GM18858 (cell line): ENCODE data around the gene CCSER1.
"Not testable (repeated sequence)": the region's sequence is repeated elsewhere in the genome, so short reads cannot be mapped to it uniquely, and the experiment has no call there.

Experiments
- ATAC-seq: cut with Tn5 transposase; IDR thresholded peaks from one replicate; pipeline ENCODE4 v1.9.1; 2021; ENCODE audit not compliant: unreplicated experiment

Gene CCSER1

DNA sequence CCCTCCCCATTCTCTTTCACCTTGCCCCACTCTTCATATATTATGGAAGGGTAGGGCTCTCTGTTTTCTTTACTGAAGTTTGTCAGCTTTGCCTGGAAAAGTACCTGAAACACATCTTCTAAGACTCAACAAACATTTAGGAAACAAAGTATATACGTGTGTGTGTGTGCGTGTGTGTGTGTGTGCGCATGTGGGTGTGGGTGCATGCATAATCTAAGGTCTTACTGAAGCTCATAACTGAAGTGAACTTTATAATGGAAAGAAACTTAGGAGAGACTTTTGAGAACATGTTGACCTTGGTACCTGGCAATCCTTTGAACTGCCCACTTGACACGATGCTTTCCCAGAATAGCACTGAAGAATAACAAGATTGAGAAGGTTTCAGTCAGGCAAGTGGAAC, 1190.2 kb downstream of the CCSER1 start:
- ATAC-seq = no peak

DNA sequence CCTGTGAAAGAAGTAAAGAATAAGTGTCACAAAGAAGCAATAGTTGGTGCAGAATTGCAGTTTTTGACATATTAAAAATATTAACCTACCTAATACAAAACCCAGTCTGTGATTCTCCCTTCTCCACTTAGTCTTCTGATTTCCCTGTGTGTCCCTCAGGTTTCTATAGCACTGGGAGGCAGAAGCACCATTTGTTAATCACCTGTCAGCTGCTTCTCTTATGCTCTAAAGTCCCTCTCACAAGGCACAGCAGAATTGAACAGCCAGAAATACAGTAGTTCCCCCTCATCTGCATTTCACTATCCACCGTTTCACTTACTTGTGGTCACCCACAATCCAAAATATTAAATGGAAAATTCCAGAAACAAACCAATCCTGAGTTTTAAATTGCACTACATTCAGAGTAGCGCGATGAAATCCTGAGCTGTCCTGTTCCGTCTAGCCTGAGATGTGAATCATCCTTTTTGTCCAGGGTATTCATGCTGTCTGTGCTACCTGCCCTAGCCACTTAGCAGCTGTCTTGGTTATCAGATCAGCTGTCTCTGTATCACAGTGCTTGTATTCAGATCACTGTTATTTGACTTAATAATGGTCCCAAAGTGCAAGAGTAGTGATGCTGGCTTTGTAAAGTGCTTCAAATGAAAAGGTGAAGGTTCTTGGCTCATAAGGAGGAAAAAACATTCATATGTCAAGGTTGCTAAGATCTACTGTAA, 1192.5 kb downstream of the CCSER1 start:
- ATAC-seq = no peak

DNA sequence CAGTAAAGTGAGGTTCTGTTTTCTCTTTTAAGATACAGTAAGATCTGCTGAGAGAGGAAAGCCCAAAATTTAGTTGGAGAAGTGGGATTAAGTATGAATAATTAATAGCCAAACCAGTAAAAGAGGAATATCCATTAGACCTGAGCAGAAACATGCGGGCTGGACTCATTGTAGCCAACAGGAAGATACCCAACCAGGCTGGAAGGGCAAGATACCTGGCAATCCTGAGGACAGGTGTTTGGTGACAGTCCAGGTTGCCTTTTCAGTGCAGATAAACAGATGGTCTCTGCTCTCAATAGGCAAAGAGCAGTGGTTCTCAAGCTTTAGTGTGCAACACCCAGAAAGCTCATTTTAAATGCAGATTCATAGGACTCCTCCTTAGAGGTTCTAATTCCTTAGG, 1195.8 kb downstream of the CCSER1 start:
- no peak for ATAC-seq

DNA sequence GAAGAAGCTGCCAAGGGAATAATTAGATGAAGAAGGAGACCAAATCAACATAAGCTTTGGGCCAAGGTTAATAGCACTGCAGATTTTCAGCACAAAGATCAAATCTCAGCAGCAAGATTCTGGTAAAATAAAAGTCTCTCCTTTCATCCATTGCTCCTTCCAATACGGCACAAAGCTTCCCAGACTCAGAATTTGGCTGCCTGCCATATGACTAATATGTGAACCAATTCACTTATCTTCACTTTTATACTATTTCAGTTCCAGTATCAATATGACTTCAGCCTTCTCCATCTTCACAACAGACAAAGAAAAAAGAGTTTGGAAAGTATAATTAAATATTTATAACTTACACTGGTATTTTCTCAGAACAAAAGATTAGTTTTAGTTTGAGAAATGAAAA, 1198.3 kb downstream of the CCSER1 start:
- ATAC-seq = no peak

DNA sequence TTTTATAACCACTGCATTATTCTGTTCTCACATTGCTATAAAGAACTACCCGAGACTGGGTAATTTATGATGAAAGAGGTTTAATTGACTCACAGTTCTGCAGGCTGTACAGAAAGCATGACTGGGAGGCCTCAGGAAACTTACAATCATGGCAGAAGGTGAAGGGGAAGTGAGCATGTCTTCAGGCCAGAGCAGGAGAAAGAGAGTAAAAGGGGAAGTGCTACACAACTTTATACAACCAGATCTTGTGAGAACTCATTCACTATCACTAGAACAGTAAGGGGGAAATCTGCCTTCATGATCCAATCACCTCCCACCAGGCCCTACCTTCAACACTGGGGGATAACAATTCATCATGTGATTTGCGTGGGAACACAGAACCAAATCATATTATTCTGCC, 1199.0 kb downstream of the CCSER1 start:
- not testable (repeated sequence) for ATAC-seq

DNA sequence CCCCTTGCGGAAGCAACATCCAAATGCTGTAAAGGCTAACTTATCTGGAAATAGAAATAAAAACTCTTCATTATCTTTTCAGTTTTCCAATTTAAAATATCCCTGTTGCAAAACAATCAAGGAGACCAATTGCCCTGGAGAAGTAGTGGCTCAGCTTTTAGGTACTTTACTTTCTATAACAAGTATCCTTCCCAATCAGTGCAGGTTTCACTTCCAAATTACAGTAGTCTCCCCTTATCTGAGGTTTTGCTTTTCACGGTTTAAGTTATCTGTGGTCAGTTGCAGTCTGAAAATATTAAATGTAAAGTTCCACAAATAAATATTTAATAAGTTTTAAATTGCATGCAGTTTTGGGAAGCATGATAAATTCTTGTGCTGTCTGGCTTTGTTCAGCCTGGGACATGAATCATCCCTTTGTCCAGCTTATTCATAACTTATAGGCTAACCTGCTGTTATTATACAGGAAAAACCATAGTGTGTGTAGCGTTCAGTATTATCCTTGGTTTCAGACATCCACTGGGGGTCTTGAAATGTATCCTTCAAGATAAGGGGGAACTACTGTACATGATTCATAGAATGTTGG, 1203.5 kb downstream of the CCSER1 start:
- ATAC-seq = no peak

DNA sequence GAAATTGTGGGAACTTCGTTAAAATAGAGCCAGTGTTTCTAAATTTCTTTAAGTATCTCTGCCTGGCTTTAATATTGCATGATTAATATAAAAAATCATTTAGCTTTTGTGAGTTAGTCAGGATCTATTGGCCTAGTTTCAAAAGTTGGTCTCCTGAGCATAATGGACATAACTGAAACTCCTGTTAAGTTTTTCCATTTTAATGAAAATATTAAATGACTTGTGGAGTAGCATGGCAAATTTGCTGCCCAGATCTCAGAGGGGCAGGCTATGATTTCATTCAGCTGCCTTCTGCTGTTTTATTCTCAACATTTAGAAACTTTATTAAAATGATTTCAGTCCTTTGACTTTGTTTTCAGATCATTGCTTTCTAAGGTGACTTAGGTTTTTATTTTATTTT, 1213.6 kb downstream of the CCSER1 start:
- no peak for ATAC-seq

DNA sequence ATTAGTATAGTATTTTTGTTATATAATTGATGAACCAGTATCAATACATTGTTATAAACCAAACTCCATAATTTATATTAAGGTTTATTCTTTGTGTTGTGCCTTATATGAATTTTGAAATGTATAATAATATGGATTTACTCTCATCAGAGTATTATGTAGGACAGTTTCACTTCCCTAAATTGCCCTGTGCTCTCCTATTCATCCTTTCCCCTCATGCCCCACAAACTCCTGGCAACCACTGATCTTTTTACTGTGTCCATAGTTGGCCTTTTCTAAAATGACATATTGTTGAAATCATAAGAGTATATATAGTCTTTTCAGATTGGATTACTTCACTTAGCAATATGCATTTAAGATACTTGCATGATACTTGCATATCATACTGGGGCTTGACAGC, 1218.4 kb downstream of the CCSER1 start:
- ATAC-seq = no peak

DNA sequence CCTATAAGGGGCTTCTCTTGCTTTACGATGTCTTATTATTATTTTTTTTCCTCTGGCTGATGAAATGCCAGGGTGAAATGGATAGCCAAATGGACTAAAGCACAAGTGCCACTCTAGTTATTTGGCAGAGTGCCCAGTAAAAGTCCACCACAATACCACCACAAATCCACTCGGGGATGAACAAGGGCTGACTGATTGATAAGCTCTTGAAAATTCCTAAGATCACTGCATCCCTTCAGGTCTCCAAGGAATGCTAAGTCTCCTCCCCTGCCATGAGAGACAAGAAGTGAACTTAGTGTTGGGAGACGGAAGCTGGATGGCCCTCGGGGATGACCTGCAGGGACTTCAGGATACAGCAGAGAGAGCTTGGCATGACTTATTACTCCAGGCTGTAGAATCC, 1229.3 kb downstream of the CCSER1 start:
- ATAC-seq = not testable (repeated sequence)

DNA sequence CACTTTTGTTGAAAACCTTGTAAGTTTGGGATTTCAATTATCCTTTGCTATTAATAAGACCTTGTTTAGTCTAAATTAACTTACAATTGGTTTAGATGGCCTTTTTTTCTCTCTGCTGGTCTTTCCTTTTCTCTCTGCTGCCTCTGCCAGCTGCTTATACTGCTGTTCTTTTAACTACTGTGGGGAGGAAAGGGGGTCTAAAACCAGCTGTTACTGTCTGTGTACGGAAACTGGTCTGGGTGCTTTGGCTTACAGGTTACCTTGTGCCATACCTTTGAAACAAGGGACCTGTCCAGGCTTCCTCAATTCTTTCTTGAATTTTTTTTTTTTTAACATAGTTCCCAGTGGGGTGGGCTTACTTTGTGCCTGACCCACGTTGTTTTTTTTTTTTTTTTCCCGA, 1230.8 kb downstream of the CCSER1 start:
- ATAC-seq = not testable (repeated sequence)

DNA sequence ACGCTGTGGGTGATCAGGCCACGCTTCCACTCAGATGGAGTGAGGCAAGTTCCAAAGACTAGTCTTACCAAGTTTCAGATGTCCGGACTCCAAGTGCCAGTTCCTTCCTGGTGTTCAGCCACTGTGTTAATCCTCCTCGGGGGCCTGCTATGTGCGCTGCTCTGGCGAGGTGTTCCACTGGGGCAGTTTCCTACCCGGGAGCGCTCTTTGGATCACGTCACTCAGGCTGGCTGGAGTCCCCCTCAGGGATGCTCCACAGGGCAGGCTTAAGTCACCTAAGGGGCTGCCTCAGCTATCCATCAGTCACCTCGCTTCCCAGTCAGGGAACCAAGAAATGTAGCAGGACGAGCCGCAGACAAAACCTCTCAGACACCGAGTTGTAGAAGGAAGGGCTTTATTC, 1231.4 kb downstream of the CCSER1 start:
- ATAC-seq = not testable (repeated sequence)

DNA sequence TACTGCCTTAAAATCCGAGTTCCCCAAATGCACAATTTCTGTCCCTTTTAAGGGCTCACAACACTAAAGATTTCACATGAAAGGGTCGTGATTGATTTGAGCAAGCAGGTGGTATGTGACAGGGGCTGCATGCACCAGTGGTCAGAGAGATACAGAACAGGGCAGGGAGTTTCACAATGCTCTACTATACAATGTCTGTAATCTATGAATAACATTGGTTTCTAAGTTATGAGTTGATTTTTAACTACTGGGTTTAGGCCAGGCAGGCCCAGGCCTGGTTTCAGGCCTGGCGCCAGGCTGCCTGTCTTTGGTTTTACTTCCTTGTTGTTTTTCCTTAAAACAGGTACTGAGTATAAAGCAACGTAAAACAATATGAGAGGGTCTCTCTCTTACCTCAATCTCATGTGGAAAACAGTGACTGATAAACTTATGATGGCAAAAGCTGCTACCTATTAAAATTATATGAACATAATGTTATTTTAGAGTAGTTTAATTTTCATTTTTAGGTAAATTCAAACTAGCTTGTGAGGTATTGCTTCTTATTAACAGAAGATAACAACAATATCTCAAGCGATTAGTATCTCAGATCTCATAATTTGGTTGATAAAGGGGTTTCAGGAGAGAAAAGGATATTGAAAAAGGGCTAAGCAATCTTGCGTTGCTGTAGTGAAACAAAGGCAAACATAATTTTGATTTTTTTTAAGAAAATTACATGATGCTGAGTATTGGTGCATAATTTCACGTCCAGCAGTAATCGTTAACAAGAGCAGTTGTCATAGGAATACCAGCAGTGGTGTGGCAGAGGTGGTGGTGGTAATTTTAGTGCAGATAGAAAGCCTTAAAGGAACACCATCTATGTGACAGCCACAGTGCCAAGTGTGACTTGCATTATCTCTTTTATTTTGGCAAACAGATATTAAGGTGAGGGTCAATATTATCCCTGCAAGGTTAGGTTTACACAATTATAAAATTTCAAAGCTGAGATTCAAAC, 1232.1 kb downstream of the CCSER1 start:
- no peak for ATAC-seq

DNA sequence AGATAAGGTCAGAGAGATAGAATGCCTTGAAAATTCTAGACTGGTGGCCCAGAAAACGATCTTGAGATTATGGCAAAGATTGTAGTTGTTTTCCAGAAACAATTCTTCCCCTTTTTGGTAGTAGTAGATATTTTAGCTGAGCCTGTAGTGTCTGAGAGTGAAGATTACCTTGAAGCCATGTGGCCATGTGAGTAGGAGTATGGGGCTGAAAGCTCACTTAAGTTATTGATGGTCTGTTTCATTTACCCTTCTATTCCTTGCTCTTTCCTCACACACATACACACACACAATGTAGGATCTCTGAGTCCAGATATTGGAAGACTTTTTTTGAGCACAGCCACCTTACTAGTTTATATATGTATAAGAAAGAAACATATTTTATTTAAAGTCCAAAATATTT, 1234.9 kb downstream of the CCSER1 start:
- ATAC-seq = no peak

DNA sequence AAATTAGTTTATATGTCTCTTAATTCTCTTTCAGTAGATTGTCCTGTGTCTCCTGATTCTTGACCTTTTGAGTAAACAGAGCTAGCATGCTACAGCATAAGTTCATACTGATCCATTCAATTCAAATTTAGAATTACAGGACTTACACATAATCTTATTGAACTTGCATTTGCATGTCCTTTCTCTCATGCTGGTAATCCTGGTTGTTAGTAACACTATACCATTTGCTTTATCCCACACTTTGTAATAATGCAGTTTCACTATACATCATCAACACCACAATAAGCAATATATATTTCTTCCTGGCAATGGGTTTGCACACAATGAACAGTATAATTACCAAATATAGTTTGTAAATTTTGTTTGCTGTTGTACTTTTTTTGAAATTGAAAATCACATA, 1239.4 kb downstream of the CCSER1 start:
- ATAC-seq = no peak

DNA sequence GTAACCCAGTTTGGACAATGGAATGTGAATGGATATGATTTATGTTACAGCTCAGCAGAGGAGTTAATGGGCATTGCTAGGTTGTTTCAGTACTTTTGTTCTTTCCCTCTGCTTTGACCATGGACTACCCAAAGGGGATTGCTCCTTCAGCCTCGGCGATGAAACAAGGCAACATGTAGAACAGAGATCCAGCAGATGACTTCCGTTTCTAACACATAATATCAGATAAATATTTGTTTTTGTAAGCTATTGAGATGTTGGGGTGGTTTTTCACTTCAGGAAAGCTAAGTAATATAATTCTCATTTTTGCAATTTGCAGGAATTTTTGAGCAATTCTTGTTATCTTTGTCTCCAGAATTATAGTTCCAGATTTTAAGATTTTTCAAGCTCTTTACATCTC, 1241.9 kb downstream of the CCSER1 start:
- ATAC-seq = no peak

DNA sequence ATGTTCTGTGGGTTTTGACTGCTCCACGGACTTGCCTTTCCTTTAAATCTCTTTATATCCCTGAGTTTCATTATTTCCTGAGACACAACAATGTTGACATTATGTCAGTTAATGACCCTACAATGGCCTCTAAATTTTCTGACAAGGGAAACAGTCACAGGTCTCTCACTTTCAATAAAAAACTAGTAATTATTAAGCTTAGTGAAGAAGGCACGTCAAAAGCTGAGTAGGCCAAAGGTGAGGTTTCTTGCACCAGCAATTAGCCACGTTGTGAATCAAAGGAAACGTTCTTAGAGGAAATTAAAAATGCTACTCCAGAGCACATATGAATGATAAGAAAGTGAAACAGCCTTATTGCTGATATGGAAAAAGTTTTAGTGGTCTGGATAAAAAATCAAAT, 1246.4 kb downstream of the CCSER1 start:
- ATAC-seq = no peak

DNA sequence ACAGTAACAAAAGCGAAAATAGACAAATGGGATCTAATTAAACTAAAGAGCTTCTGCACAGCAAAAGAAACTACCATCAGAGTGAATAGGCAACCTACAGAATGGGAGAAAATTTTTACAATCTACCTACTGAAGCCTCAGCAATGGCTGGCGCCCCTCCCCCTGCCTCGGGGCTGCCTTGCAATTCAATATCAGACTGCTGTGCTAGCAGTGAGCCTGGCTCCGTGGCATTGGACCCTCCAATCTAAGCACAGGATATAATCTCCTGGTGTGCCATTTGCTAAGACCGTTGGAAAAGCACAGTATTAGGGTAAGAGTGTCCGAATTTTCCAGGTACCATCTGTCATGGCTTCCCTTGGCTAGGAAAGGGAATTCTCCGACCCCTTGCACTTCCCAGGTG, 1278.2 kb downstream of the CCSER1 start:
- ATAC-seq = not testable (repeated sequence)

DNA sequence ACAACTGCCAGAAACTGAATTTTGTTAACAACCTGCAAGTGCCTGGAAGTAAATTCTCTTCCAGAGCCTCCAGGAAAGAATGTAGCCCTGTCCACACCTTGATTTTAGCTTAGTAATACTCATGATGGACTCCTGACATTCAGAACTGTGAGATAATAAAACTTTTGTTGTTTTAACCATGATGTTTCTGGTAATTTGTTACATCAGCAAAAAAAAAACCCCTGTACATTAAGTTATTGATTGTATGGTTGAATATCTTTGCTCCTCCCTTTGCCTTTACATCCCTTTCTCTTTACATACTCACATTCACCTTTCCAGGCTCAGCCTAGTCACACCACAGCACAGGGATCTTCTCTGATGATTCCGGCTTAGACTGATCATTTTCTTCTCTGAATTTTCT, 1294.8 kb downstream of the CCSER1 start:
- no peak for ATAC-seq

DNA sequence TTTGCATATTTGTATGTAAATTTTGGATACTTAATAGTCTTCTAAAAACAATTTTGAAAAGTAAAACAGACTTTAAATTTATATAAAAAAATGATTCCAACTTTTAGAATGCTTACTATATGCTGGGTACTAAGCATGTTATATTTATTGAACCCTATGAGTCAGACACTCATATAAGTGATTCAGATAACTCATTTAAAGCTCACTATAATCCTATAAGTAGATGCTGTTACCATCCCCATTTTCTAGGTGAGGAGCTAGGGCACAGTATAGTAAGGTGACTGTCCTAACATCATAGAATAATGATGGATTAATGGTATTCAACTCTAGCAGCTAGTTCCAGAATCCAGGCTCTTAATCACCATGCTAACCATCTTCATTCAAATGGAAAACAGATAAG, 1299.5 kb downstream of the CCSER1 start:
- ATAC-seq = no peak

DNA sequence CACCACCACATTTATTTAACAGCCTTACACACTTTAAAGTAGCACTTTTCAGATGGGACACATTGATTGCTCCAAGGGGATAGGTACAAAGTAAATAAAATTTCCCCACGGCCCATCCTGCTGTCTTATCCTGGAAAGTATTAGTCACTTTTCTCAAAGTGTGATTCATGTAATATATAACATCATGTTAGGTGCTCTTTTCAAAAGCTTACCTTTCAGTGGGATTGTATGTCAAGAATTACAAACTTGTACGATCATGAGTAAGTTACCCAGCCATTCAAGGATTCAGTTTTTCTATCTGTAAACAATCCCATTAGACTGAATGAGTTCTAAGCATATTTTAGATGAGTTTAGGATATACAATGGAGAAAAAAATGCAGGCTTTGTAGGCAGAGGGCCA, 1300.0 kb downstream of the CCSER1 start:
- no peak for ATAC-seq

DNA sequence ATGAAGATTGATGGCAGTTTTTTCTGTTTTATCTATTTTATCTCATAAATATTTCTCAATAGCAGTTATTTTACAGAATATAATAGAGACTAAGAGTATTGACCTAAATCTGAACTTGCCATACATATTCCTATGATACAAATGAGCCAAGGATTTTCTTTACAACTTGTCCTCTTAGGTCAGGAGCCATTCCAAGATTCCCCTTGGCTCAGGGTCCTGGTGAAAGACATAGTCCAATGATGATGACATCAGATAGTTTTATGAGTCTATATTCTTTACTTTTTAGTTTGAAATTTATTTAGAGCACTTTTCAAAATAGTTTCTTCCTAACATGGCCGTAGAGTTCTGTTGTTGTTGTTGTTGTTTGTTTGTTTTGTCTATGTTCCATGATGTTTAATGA, 1307.4 kb downstream of the CCSER1 start:
- no peak for ATAC-seq

DNA sequence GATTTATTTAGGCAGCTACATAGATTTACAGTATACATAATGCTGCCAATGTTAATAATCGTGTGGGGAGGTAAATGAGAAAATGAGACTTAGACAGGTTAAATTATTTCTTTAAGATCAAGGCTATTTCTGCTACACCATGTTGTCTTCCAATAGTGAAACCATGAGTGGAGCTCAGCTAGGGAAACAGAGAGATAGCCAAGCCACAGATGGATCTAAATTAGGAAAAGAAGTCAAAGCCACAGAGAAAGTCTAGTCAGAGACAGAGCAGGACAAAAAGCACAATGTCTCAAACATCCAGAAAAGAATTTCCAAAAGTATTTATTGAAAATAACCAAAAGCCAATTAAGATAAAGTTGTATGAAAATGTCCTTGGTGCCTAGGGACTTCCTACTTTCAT, 1309.4 kb downstream of the CCSER1 start:
- ATAC-seq = no peak
